Measurements from ENCODE around the gene WDFY2.

The WDFY2 gene

DNA sequence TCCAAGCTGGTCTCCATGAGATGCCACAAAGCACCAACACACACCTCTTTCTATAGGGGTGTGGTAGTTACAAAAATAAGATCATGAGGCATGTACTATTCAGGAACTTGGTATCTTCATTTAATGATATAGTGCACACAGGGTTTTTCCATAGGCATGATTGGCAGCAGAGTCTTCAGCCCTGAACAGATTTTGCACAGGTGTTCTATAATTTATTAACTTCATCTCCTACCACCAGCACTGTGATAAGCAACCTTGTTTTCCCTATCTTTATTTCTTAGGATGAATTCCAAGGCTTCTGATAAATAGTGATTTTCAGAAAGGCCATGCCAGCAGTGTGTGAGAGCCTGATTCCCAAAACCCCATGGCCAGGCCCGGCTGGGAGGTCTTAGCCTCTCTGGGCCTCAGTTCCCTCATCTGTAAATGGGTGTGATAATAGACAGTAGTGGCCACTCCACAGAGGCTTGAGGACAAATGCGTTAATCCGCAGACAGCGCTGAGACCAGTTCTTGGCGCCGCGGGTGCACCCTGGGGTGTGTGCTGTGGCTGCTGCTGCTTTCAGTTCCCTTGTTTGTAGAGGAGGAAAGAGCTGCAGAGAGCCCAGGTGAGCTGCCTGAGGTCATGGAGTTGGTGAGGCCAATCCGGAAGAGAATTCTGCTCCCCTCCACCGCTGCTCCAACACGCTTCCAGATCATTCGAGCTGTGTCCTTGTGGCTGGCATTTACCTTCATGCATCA is 186.6 kb downstream of the WDFY2 start:
- Mint-ChIP-seq H3K27ac (peak overlapping the region in 1 of 3 experiments; percentile 50), H3K9me3 (no peaks in the 10 kb centered on the region), H3K4me1 (no peaks in the 10 kb centered on the region), H3K4me3 (no peak overlapping the region), H3K27me3 (ENCODE audit: low read depth) (no peaks in the 10 kb centered on the region), H3K36me3 (ENCODE audit: low read depth) (peaks cover 9% of the 10 kb centered on the region)
- TF ChIP-seq, protein P1, sequence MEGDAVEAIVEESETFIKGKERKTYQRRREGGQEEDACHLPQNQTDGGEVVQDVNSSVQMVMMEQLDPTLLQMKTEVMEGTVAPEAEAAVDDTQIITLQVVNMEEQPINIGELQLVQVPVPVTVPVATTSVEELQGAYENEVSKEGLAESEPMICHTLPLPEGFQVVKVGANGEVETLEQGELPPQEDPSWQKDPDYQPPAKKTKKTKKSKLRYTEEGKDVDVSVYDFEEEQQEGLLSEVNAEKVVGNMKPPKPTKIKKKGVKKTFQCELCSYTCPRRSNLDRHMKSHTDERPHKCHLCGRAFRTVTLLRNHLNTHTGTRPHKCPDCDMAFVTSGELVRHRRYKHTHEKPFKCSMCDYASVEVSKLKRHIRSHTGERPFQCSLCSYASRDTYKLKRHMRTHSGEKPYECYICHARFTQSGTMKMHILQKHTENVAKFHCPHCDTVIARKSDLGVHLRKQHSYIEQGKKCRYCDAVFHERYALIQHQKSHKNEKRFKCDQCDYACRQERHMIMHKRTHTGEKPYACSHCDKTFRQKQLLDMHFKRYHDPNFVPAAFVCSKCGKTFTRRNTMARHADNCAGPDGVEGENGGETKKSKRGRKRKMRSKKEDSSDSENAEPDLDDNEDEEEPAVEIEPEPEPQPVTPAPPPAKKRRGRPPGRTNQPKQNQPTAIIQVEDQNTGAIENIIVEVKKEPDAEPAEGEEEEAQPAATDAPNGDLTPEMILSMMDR (IDR thresholded peaks at IDR 0.05; ENCODE audit: unreplicated experiment in 3 of 3), result no peak

DNA sequence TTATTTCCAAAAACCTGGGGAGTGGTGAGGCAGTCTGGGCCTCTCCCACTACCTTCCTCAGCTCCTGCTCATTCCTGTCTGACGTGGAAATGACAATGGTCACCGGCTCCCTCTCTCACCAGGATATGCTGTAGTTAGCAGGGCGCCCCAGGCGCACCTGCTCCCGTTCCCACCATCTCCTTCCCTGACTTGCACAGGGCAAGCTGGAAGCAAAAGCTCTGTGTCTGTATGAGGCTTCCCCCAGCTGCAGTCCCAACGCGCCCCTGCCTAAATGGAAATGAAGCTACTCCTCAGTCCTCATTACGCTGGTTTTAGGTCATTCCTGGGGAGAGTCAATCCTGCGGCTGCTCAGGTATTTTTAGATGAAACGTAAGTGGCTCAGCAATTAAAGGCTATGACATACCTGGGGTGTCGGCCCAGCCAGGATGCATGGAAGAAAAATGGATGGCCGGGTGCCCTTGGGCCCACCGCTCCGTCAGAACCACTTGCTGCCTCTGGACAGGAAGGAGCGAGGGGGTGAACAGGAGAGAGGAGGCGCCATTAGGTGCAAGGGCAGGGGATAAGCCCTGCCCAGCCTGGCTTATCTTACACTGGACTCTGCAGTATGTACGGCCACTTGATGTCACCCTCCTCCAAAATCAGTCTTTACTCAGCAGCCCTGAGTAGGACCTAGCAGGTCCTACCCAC is 187.3 kb downstream of the WDFY2 start:
- Mint-ChIP-seq H3K27me3 (ENCODE audit: low read depth) (no peaks in the 10 kb centered on the region), H3K9me3 (no peaks in the 10 kb centered on the region), H3K36me3 (ENCODE audit: low read depth) (peaks cover 4% of the 10 kb centered on the region), H3K27ac (no peak overlapping the region), H3K4me1 (no peaks in the 10 kb centered on the region), H3K4me3 (no peak overlapping the region)
- TF ChIP-seq, protein P1 (IDR thresholded peaks at IDR 0.05; ENCODE audit: unreplicated experiment in 3 of 3), result no peak

DNA sequence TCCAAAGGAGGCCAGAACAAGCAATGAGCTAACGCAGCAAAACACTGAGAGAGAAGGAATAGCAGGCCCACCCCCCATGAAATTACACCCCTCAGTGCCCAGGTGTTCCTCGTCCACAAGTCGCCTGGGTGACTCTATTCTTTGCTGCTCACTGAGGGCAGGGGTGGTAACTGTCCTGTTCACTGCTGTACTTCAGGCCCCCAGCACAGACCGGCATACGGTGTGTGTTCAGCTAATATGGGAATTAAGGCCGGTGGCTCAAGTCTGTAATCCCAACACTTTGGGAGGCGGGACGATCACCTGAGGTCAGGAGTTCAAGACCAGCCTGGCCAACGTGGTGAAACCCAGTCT is 187.8 kb downstream of the WDFY2 start:
- H3K4me3 Mint-ChIP-seq, result no peak overlapping the region
- no peak overlapping the region for H3K27ac Mint-ChIP-seq
- no peaks in the 10 kb centered on the region for H3K27me3 Mint-ChIP-seq (ENCODE audit: low read depth)
- no peaks in the 10 kb centered on the region for H3K4me1 Mint-ChIP-seq
- TF ChIP-seq, protein P1 (IDR thresholded peaks at IDR 0.05; ENCODE audit: unreplicated experiment in 3 of 3), result no peak
- H3K36me3 Mint-ChIP-seq (ENCODE audit: low read depth), result no peaks in the 10 kb centered on the region
- no peaks in the 10 kb centered on the region for H3K9me3 Mint-ChIP-seq

DNA sequence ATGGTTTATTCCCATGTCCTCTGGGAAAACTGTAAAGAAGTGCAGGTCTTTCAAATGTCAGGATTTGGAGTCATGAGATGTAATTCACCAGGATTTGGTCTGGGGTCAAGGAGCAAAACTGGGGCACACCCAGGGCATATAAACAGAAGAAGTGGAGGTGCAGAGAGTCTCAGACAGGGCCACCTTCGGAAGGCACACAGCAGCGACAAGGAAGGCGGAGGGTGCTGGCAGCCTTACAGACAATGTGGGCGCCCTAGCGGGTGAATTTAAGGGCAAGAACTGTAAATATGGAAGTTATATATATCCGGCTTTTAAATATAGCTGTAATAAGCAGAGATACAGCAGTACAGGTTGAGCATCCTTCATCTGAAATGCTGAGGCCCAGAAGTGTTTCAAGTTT is 188.5 kb downstream of the WDFY2 start:
- TF ChIP-seq, protein P1 (IDR thresholded peaks at IDR 0.05; ENCODE audit: unreplicated experiment in 3 of 3), result no peak
- Mint-ChIP-seq H3K36me3 (ENCODE audit: low read depth) (no peaks in the 10 kb centered on the region), H3K27me3 (ENCODE audit: low read depth) (no peaks in the 10 kb centered on the region), H3K4me3 (no peak overlapping the region), H3K27ac (no peak overlapping the region), H3K9me3 (no peaks in the 10 kb centered on the region), H3K4me1 (no peaks in the 10 kb centered on the region)

DNA sequence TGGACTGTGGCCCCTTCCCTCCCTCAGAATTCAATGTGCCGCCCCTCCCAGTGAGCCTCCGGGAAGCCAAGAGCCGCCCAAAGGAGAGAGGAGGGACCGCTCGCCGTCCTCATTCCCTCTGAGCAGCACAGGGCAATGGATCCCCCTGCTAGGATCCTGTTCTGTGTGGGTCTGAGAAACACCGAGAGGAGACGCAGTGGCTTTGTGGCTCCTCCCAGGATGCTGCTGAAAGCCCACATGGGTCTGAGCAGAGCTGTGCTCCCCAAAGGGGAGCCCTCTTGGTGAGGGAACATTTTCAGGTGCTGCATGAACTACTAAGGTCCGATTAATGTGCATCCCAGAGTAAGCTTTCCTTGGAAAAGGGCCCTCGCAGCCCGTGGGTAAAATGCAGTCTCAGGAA is 189.3 kb downstream of the WDFY2 start:
- no peak overlapping the region for H3K4me3 Mint-ChIP-seq
- no peaks in the 10 kb centered on the region for H3K36me3 Mint-ChIP-seq (ENCODE audit: low read depth)
- no peaks in the 10 kb centered on the region for H3K27me3 Mint-ChIP-seq (ENCODE audit: low read depth)
- peaks cover 6% of the 10 kb centered on the region for H3K4me1 Mint-ChIP-seq
- TF ChIP-seq, protein P1 (IDR thresholded peaks at IDR 0.05; ENCODE audit: unreplicated experiment in 3 of 3), result no peak
- H3K27ac Mint-ChIP-seq, result no peak overlapping the region
- no peaks in the 10 kb centered on the region for H3K9me3 Mint-ChIP-seq

DNA sequence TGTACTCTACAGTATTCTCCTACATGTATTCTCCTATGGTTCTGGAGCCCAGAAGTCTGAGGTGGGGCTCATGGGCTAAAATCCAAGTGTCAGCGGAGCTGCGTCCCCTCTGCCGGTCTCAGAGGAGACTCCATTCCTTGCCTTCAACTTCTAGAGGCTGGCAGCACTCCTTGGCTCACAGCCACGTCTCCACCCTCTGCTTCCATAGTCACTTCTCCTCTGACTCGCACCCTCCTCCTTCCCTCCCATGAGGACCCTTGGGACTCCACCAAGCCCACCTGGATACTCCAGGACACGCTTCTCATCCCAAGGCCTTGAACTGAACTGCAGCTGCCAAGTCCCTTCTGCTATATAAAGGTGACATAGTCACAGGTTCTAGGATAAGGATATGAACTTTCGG is 191.9 kb downstream of the WDFY2 start:
- no peak overlapping the region for H3K4me3 Mint-ChIP-seq
- peaks cover 16% of the 10 kb centered on the region for H3K4me1 Mint-ChIP-seq
- no peak overlapping the region for H3K27ac Mint-ChIP-seq
- no peaks in the 10 kb centered on the region for H3K36me3 Mint-ChIP-seq (ENCODE audit: low read depth)
- no peaks in the 10 kb centered on the region for H3K9me3 Mint-ChIP-seq
- TF ChIP-seq, protein P1 (IDR thresholded peaks at IDR 0.05; ENCODE audit: unreplicated experiment in 3 of 3), result no peak
- H3K27me3 Mint-ChIP-seq (ENCODE audit: low read depth), result peaks cover under 1% of the 10 kb centered on the region

All from nephron (organoid).